Urinary bladder (tissue), 4 donors: ENCODE measurements around the gene CFAP57. TPM values are rescaled to one million over a fixed set of nuclear protein-coding genes. Genes with fewer than 3 reads are reported as not detected.
A peak's percentile ranks its signal among the peaks of the same experiment; 100 is the strongest.

Source experiments
- DNase-seq: peaks from one replicate; pipeline ENCODE4 v3.0.0-alpha.2; 2015; ENCODE audit errors: extremely low spot score
- H3K27ac ChIP-seq: one replicate; pipeline ENCODE4 v1.5.1; 2013; ENCODE audit warnings: low read depth, mild to moderate bottlenecking, moderate library complexity
- H3K36me3 ChIP-seq: one replicate; pipeline ENCODE4 v1.6.1; 2013; ENCODE audit warnings: mild to moderate bottlenecking, moderate library complexity; ENCODE audit not compliant: insufficient read depth
- H3K4me1 ChIP-seq: one replicate; pipeline ENCODE4 v1.6.1; 2013; ENCODE audit warnings: mild to moderate bottlenecking, moderate library complexity; ENCODE audit not compliant: insufficient read depth
- H3K4me3 ChIP-seq: one replicate; pipeline ENCODE4 v1.5.1; 2013; ENCODE audit warnings: low read depth, low read length
- WGBS: extraction: QIAGEN DNeasy Blood & Tissue Kit; methylation state at CpG from one replicate; pipeline ENCODE4 v1.1.7; 2013; 5-methylcytosine and 5-hydroxymethylcytosine counted together
- polyA plus RNA-seq: library from polyadenylated mRNA; stranded (reverse); fragments of 200-250 nt; gene quantifications from one replicate; pipeline ENCODE4 v1.2.3, GENCODE V29; 2013
- total RNA-seq: library from RNA; depleted of rRNA; stranded (reverse); fragments of >200 nt; gene quantifications from one replicate; pipeline ENCODE4 v1.2.3, GENCODE V29; 2014
- donor health status: healthy with polysubstance abuse.
- donor health status: healthy.

The CFAP57 gene
- total and polyA plus RNA-seq, 2 donors: 0.05 to 0.11 TPM

GRCh38 chr1:43221797-43222196 lies 49.7 kb downstream of the CFAP57 start:
- 95% methylated on average over 1 of the region's 1 CpG for WGBS
- H3K27ac ChIP-seq: no peak overlapping the region
- H3K4me1 ChIP-seq: no peaks in the 10 kb centered on the region
- H3K36me3 ChIP-seq: no peaks in the 10 kb centered on the region
- no peak overlapping the region for H3K4me3 ChIP-seq
- DNase-seq: no peak

DNA sequence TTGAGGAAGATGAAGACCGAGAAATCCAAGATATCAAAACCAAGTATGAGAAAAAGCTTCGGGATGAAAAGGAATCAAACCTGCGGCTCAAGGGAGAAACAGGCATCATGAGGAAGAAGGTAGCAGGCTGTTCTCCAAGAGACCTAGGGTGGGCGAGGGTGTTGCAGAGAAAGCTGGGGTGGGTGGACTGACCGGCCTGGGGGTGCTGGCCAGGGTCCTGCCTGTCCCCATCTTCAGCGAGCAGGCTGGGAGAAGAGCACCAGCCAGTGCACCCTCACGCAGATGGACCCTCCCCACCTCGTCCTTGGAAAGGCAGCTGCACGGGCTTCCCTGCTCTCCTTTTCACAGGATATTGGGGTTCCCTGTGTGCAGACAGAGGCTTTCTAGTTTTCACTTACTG lies 50.7 kb downstream of the CFAP57 start:
- no peaks in the 10 kb centered on the region for H3K36me3 ChIP-seq
- DNase-seq: no peak
- H3K4me3 ChIP-seq: no peak overlapping the region
- 73% methylated on average over 9 of the region's 9 CpGs for WGBS
- H3K4me1 ChIP-seq: no peaks in the 10 kb centered on the region
- no peak overlapping the region for H3K27ac ChIP-seq

DNA sequence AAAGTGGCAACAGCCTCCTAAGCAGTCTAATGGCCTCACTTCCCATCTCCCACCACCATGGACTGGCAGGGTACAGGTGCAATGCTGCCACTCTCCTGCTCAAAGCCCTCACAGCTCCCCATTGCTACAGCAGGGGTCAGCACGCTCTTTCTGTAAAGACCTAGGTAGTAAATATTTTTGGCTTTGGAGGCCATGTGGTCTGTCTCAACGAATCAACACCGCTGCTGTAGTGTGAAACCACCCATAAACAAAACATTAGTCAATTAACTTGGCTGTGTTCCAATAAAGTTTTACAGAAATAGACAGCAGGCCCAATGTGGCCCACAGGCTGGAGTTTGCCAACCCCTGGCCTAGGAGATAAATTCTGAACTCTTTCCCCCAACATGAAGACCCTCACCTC lies 53.0 kb downstream of the CFAP57 start:
- H3K27ac ChIP-seq: no peak overlapping the region
- H3K36me3 ChIP-seq: no peaks in the 10 kb centered on the region
- no peaks in the 10 kb centered on the region for H3K4me1 ChIP-seq
- no peak overlapping the region for H3K4me3 ChIP-seq
- no peak for DNase-seq
- WGBS: 63% methylated on average over 3 of the region's 3 CpGs

DNA sequence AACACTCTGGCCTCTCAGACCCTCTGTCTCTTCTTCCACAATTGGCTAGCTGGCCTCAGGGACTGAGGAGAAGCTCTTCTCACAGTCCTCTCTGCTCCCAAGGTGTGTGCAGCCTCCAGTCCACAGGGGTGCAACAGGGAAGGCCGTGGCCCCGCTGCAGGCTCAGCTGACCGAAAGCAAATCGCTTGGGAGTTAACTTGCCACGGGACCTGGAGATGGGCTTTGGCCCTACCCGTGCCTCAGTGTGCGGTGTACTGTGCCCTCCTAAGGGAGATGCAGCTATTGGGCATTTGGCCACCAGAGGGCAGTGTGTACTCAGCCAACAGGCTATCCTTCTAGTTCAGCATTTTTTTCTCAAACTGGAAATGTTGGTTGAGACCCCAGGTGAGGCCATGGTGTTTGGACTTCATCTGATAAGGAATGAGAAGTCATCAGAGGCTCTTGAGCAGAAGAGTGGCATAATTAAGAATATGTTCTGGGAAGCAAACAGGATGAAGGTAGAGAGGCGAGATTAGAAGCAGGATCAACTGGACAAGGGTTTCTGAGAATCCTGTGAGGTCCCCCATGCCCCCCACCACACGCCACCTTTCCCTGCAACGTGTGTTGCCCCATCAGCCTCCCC lies 55.1 kb downstream of the CFAP57 start:
- H3K36me3 ChIP-seq: no peaks in the 10 kb centered on the region
- H3K27ac ChIP-seq: no peak overlapping the region
- peak; percentile 50 for DNase-seq
- H3K4me1 ChIP-seq: no peaks in the 10 kb centered on the region
- 15% methylated on average over 10 of the region's 10 CpGs for WGBS
- no peak overlapping the region for H3K4me3 ChIP-seq

GRCh38 chr1:43229826-43230780 lies 58.0 kb downstream of the CFAP57 start:
- no peak for DNase-seq
- WGBS: 66% methylated on average over 6 of the region's 6 CpGs
- no peaks in the 10 kb centered on the region for H3K36me3 ChIP-seq
- no peak overlapping the region for H3K27ac ChIP-seq
- H3K4me3 ChIP-seq: no peak overlapping the region
- H3K4me1 ChIP-seq: no peaks in the 10 kb centered on the region

- no peaks in the 10 kb centered on the region for H3K36me3 ChIP-seq
- DNase-seq: no peak
- H3K4me1 ChIP-seq: no peaks in the 10 kb centered on the region
- 47% methylated on average over 4 of the region's 4 CpGs for WGBS
- no peak overlapping the region for H3K27ac ChIP-seq
- no peak overlapping the region for H3K4me3 ChIP-seq
Observed at GRCh38 chr1:43232074-43232473, 59.9 kb downstream of the CFAP57 start.

GRCh38 chr1:43232482-43232881 lies 60.4 kb downstream of the CFAP57 start:
- Histone ChIP-seq H3K27ac (no peak overlapping the region), H3K4me1 (no peaks in the 10 kb centered on the region), H3K36me3 (no peaks in the 10 kb centered on the region), H3K4me3 (no peak overlapping the region)
- 81% methylated on average over 4 of the region's 4 CpGs for WGBS
- no peak for DNase-seq

GRCh38 chr1:43233631-43234030 lies 61.5 kb downstream of the CFAP57 start:
- H3K27ac ChIP-seq: no peak overlapping the region
- 84% methylated on average over 5 of the region's 5 CpGs for WGBS
- no peaks in the 10 kb centered on the region for H3K36me3 ChIP-seq
- no peaks in the 10 kb centered on the region for H3K4me1 ChIP-seq
- DNase-seq: no peak
- no peak overlapping the region for H3K4me3 ChIP-seq

- Histone ChIP-seq H3K36me3 (no peaks in the 10 kb centered on the region), H3K27ac (no peak overlapping the region), H3K4me1 (no peaks in the 10 kb centered on the region), H3K4me3 (no peak overlapping the region)
- 93% methylated on average over 17 of the region's 17 CpGs for WGBS
- DNase-seq: no peak
Observed at GRCh38 chr1:43234267-43234666, 62.1 kb downstream of the CFAP57 start.

- Histone ChIP-seq H3K4me1 (no peaks in the 10 kb centered on the region), H3K4me3 (no peak overlapping the region), H3K36me3 (no peaks in the 10 kb centered on the region), H3K27ac (no peak overlapping the region)
- WGBS: 70% methylated on average over 8 of the region's 8 CpGs
- DNase-seq: no peak
Observed at GRCh38 chr1:43235040-43235439, 62.9 kb downstream of the CFAP57 start.

- Histone ChIP-seq H3K36me3 (no peaks in the 10 kb centered on the region), H3K4me1 (no peaks in the 10 kb centered on the region), H3K4me3 (no peak overlapping the region), H3K27ac (no peak overlapping the region)
- WGBS: 79% methylated on average over 9 of the region's 9 CpGs
- DNase-seq: no peak
Observed at GRCh38 chr1:43235451-43236121, 63.5 kb downstream of the CFAP57 start.

DNA sequence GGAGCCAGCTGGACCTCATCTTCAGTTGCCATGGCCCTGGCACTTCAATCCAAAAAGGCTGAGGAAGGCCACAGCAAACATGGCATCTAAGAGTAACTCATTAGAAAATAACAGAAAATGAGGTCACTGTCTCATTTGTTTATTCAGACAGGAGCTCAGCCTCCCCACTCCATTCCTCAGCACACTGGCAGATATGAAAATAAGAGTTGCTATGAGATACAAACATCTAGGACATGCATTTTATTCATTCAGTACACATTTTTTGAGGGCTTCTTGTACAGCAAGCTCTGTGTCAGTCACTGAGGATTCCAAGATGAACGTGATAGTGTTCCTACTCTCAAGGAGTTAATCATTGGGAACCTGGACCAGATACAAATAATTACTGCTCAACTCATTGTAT lies 65.0 kb downstream of the CFAP57 start:
- Histone ChIP-seq H3K4me3 (no peak overlapping the region), H3K4me1 (no peaks in the 10 kb centered on the region), H3K27ac (no peak overlapping the region), H3K36me3 (no peaks in the 10 kb centered on the region)
- no peak for DNase-seq
- WGBS: 73% methylated on average over 1 of the region's 1 CpG

- Histone ChIP-seq H3K36me3 (no peaks in the 10 kb centered on the region), H3K4me3 (no peak overlapping the region), H3K27ac (no peak overlapping the region), H3K4me1 (no peaks in the 10 kb centered on the region)
- DNase-seq: no peak
- WGBS: 11% methylated on average over 5 of the region's 5 CpGs
Observed at GRCh38 chr1:43238085-43238484, 66.0 kb downstream of the CFAP57 start.
